GM18519 (cell line): Measurements from ENCODE around the gene UBXN1.
"Not testable (repeated sequence)": the region's sequence is repeated elsewhere in the genome, so short reads cannot be mapped to it uniquely, and the experiment has no call there.

Experiments used
- ATAC-seq: cut with Tn5 transposase; IDR thresholded peaks from one replicate; pipeline ENCODE4 v1.9.1; 2021; ENCODE audit warnings: mild to moderate bottlenecking, moderate library complexity; ENCODE audit not compliant: unreplicated experiment, low FRiP score

UBXN1 gene

DNA sequence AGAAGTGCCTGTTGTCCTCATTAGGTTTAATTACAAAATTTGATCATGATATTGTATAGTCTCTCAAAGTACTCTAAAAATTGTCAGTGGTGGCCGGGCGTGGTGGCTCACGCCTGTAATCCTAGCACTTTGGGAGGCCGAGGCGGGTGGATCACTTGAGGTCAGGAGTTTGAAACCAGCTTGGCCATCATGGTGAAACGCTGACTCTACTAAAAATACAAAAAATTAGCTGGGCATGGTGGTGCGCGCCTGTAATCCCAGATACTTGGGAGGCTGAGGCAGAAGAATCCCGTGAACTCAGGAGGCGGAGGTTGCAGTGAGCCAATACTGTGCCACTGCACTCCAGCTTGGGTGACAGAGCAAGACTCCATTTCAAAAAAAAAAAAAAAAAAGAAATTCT is 3.5 kb downstream of the UBXN1 start:
- not testable (repeated sequence) for ATAC-seq

- ATAC-seq = no peak
Observed at GRCh38 chr11:62673196-62673525, 5.7 kb downstream of the UBXN1 start.

GRCh38 chr11:62671608-62672389 is 7.1 kb downstream of the UBXN1 start, which contains the start of the genes LBHD1 and UQCC3:
LBHD1 (minus strand) TSS chr11:62672267; CDS start chr11:62670031, 2,236 bp downstream.
UQCC3 (plus strand) TSS chr11:62671673; CDS start chr11:62671746, 73 bp downstream.
- ATAC-seq = no peak

DNA sequence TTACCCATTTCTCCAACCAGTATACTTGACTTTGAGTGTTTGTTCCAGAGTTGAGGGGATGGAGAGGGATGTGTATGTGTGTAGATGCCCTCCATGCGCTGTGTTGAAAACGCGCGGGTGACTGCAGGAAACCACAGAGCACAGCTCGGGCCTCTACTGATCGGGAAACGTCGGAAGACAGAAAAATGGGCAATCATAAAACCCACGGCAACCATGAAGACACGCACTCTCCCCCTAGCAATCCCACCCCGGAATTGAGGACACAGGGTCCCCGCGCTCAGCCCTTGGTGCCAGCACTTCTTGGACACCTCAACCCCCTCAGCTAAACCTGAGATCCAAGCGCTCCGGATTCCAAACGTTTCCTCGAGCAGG is 7.7 kb downstream of the UBXN1 start:
- no peak for ATAC-seq

DNA sequence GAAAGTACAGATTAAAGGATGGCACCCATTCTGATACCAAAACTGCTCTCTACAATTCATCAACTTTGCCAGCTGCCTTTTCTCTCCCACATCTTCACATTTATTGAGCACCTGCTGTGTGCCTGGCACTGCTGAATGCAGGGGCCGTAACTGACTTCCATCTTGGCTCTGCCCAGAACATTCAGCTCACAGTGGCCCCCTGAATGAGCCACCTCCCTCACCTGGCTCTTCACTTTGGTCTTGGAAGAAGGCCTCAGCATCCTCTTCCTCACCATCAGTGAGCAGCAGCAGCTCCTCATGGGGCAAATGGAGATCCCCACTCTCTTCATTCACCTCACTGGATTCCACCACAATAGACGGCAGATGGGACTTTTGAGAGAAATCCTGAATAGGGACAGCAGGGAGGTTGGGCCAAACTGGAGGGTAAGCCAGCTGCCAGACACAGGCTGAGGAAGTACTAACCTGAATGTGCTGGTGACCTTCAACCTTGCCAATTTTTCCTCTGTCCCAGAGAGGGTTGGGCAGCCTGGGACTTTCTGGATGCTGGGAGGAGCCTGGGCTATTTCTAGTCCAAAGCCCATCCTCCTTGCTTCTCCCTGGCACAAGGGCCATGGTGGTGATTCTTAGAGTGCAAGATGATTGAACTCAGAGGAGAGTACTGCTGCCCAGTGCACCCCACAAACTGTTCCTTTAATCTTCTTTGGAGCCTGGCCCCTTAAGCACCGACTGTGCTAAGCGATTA is 9.3 kb downstream of the UBXN1 start:
- ATAC-seq = no peak

- ATAC-seq = no peak
Observed at GRCh38 chr11:62667460-62667859, 11.4 kb downstream of the UBXN1 start.

DNA sequence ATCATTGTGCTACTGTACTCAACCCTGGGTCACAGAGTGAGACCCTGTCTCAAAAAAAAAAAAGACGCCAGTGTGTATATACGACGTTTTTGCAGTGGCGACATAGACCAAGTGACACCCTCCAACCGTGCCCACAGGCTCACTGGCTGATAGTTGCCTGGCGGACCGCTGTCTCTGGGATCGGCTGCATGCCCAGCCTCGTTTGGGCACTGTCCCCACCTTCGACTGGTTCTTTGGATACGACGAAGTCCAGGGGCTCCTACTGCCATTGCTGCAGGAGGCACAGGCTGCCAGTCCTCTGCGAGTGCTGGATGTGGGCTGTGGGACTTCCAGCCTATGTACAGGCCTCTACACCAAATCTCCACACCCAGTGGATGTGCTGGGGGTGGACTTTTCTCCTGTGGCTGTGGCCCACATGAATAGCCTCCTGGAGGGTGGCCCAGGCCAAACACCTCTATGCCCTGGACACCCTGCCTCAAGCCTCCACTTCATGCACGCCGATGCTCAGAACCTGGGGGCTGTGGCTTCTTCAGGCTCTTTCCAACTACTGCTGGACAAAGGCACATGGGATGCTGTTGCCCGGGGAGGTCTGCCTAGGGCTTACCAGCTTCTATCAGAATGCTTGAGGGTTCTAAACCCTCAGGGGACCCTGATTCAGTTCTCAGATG is 12.5 kb downstream of the UBXN1 start:
- no peak for ATAC-seq

DNA sequence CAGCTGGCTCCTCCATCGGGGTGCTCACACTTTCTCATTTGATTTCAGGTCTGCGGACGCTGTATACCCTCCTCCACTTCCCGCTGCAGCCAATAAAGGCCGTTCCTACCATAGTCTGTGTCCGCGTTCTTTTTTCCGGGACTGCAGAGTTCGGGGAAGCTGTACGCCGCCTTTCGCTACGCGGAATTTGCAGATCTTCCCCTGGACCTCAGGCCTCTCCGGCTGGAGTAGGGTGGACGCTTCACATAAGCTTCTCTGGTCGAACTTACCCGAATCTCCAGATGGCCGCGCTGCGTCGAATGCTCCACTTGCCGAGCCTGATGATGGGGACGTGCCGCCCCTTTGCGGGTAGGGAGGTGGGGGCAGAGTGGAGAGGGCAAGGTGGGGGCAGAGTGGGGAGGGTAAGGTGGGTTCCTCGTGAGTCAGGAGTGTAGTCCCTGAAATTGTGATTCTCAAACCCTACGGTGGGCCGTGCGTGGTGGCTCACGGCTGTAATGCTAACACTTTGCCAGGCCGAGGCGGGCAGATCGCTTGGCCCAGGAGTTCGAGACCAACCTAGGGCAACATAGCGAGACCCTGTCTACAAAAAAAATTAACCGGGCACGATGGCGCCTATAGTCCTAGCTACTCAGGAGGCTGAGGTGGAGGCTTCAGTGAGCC is 13.1 kb downstream of the UBXN1 start:
- no peak for ATAC-seq

DNA sequence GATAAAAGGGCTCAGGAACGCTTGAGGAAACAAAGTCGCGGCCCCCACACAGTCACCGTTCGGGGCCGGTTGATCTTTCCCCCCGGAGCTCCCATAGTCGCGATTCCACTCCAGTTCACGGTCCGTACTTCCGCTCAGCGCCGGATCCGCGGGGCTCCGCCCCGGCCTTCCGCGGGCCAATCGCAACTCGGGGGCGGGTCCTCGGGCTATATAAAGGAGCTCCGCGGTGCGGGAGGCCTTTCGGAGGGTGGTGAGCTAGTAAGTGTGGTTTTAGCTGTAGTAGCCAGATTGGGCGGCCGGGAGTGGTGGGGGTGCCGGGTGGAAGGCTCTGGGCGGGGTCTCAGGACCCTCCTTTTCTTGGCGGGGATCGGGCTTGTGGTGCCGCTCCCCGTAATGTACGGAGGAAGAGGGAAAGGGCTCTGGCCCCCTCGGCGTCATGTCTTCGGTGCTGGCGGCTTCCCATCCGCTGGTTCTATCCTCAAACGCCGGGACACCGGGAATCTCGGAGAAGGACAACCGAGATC is 13.7 kb downstream of the UBXN1 start, which contains the start of the genes C11orf98 and CSKMT:
Gene C11orf98, minus strand, starts transcription at position 136 of the 524 bp plus-strand sequence. Its CDS starts 41 bp downstream, at position 95.
Gene CSKMT, plus strand, starts transcription at position 238 of the 524 bp plus-strand sequence. CDS start 568 bp downstream, outside the sequence.
- peak; percentile 50 for ATAC-seq

DNA sequence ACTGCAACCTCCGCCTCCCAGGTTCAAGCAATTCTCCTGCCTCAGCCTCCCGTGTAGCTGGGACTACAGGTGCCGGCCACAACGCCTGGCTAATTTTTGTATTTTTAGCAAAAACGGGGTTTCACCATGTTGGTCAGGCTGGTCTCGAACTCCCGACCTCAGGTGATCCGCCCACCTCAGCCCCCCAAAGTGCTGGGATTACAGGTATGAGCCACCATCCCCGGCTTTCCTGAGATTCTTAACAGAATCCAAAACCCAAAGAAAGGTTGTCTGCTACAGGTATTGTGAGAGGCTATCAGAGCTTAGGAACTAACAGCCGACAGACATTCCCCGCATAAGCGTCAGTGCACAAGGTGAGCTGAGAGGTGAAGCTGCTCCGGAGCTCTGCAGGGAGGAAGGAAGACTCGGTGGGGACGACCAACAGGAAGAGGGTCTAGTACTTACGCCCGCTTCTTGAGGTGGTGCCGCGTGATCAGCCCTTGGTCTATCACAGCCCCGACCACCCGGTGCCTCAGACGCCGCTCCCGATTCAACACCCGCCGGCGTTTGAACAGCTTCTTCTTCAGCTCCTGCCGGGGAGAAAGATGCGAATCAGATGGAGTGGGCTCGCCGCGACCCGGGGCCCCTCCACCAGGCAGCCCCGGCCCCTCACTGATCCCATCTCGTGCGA is 14.3 kb downstream of the UBXN1 start:
- peak; percentile 21 for ATAC-seq

DNA sequence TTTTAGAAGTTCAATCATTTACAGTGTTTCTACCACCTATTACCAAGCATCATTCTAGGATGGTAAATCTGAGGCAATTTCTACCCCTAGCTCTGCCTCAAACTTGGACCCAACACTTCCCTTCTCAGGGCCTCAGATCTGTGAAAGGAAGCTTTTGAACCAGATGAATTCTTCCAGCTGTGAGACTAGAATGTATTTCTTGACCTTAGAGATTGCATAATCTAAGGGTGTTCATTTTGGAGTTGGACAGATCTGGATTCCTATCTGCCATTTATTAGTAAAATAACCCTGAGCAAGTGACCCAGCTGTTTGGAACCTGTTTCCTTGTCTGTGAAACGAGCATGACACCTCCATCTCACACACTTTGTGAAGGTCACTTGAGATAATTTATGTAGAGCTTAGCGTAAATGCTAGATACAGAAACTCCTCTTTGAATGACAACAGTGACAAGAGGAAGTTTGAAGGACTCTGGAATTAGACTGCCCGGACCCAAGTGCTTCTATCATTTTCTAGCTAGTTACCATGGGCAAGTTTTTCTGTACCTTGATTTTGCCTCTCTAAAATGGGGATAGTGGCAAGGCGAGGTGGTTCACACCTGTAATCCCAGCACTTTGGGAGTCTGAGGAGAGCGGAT is 22.0 kb downstream of the UBXN1 start:
- no peak for ATAC-seq

DNA sequence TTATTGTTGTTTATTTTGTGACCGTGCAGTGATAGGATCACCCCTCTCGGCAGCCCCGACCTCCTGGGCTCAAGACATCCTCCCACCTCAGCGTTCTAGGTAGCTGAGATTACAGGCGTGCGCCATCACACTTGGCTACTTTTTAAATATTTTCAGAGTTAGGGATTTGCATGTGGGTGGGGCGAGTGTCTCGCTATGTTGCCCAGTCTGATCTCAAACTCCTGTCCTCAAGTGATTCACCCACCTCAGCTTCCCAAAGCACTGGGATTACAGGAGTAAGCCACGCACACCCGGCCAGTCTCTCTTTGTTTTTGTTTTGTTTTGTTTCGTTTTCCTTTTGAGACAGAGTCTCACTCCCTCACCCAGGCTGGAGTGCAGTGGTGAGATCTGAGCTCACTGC is 24.6 kb downstream of the UBXN1 start:
- ATAC-seq = no peak

- ATAC-seq = no peak
Observed at GRCh38 chr11:62652161-62653006, 26.5 kb downstream of the UBXN1 start.

GRCh38 chr11:62650283-62650682 is 28.6 kb downstream of the UBXN1 start:
- not testable (repeated sequence) for ATAC-seq

GRCh38 chr11:62649486-62649885 is 29.4 kb downstream of the UBXN1 start:
- ATAC-seq = no peak

- no peak for ATAC-seq
Observed at GRCh38 chr11:62648967-62649364, 29.9 kb downstream of the UBXN1 start.

DNA sequence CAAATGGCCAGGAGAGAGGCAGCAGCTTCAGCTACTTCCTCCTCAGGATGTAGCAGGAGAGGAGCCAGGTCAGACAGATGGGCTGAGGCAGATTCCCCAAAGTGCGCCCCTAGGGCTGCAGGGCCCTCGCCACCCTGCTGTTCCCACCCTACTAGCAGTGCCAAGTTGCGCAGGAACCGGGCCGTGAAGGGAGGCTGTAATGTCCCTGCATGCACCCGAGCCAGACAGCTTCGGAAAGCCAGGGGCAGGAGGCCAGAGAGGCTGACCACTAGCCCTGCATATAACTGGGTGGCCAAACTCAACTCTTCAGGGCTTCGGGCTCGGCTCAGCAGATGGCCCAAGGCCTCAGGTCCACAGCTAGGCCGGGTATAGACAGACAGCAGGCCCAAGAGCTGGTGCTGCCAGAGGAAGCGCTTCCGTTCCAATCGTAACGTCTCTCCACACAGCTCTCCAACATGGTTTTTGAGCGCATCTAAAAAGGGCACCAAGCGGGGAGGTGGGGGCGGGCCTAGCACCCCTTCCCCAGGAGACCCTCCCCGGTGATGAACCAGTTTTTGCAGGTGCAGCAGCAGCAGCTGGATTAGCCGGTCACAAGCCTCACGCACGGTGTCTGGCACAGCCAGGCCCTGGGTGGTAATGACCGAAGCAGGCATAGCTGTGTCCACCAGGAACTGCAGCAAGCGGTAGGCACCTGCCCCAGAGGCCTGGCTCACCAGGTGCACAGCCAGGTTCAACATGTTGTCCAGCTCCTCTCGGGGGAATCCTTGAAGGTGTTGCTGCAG is 30.5 kb downstream of the UBXN1 start:
- no peak for ATAC-seq

DNA sequence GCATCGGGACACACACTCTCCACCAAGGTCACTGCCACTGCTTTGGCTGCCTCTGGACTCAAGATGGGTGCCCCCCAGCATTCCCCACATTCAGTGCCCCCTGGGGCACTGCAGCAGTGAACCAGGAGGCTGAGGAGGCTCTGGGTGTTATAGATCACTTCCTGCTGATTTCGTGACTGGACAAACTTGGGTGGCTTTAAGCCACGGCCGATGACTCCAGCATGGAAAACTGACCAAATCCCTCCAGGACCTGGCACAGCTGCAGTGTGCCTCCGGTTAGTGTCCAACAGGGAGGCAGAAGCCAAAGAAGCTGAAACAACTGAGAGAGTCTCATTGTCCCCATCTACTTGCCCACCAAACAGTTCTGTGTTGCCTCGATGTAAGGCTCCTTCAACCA is 31.3 kb downstream of the UBXN1 start:
- no peak for ATAC-seq
